T-cell (primary cell): ENCODE measurements around the gene TOM1L2. TPM values are rescaled to one million over a fixed set of nuclear protein-coding genes. Genes with fewer than 3 reads are reported as not detected.

Experiments used
- ATAC-seq, 4 experiments: fragments of 200-7000 bp in 3 of 4; fragments of 150-1000 bp in 1 of 4; cut with Tn5 transposase; replicated peaks in 1 of 4; 1 replicate in 3 of 4; 2 replicates in 1 of 4; pipeline ENCODE4 v1.10.0; 2021; ENCODE audit warnings: moderate library complexity in 3 of 4, mild to moderate bottlenecking in 2 of 4, moderate number of reproducible peaks in 1 of 4
- CTCF ChIA-PET, 2 donors: fragments of 300-600 bp; sonication (Branson Sonifier 250); formaldehyde crosslinking; loops; one replicate each; lab custom pipeline; 2022; ENCODE audit warnings: antibody characterized with exemption in 2 of 2; lab: Charles Lee
- POLR2A ChIA-PET, 2 donors: fragments of 300-600 bp; sonication (Branson Sonifier 250); formaldehyde crosslinking; loops; one replicate each; lab custom pipeline; 2022; ENCODE audit warnings: antibody characterized with exemption in 2 of 2; lab: Charles Lee
- DNase-seq, 35 experiments: peaks; one replicate each; pipeline versions ENCODE4 v3.0.0 to v3.0.0-alpha.2; 2013 to 2023
- H3K27ac ChIP-seq: one replicate; pipeline ENCODE4 v1.5.1; 2013; ENCODE audit warnings: low read length
- H3K27me3 ChIP-seq, 2 experiments: replicated peaks in 1 of 2; 1 replicate in 1 of 2; 2 replicates in 1 of 2; pipeline versions ENCODE4 v1.6.1 to v1.7.0; 2013; ENCODE audit warnings: low read length in 1 of 2, mixed read lengths in 1 of 2; ENCODE audit not compliant: control insufficient read depth in 2 of 2, insufficient read depth in 2 of 2; ENCODE audit errors: extremely low read depth in 1 of 2
- H3K36me3 ChIP-seq, 2 donors: 1 replicate in 1 of 2; 2 replicates in 1 of 2; pipeline versions ENCODE4 v1.6.1 to v1.7.0; 2013; ENCODE audit warnings: low read length in 1 of 2; ENCODE audit not compliant: control insufficient read depth in 2 of 2, insufficient read depth in 1 of 2; ENCODE audit errors: extremely low read depth in 1 of 2
- H3K4me1 ChIP-seq, 2 experiments: 1 replicate in 1 of 2; 2 replicates in 1 of 2; pipeline versions ENCODE4 v1.6.1 to v1.7.0; 2013; ENCODE audit warnings: low read length in 2 of 2, mixed read lengths in 1 of 2; ENCODE audit not compliant: insufficient read depth in 2 of 2, control insufficient read depth in 1 of 2; ENCODE audit errors: extremely low read depth in 1 of 2
- H3K4me3 ChIP-seq, 2 donors: 1 replicate in 1 of 2; 2 replicates in 1 of 2; pipeline versions ENCODE4 v1.5.1 to v1.7.0; 2013; ENCODE audit warnings: mild to moderate bottlenecking in 2 of 2, low read length in 1 of 2, moderate library complexity in 1 of 2; ENCODE audit not compliant: control insufficient read depth in 1 of 2; ENCODE audit errors: extremely low read depth in 1 of 2
- H3K9me3 ChIP-seq: 2 replicates; pipeline ENCODE4 v1.7.0; 2013
- H3K27ac Mint-ChIP-seq, 2 donors: one replicate each; pipeline ENCODE4 v1.8.0; 2020 to 2021; ENCODE audit warnings: mild to moderate bottlenecking in 2 of 2, mixed read lengths in 2 of 2
- H3K27me3 Mint-ChIP-seq, 2 donors: one replicate each; pipeline ENCODE4 v1.8.0; 2021 to 2022; ENCODE audit warnings: mixed read lengths in 2 of 2
- H3K36me3 Mint-ChIP-seq: one replicate; pipeline ENCODE4 v1.8.0; 2021; ENCODE audit warnings: mixed read lengths
- H3K4me1 Mint-ChIP-seq, 3 donors: one replicate each; pipeline ENCODE4 v1.8.0; 2020 to 2022; ENCODE audit warnings: mixed read lengths in 3 of 3, mild to moderate bottlenecking in 1 of 3
- H3K4me3 Mint-ChIP-seq, 3 donors: one replicate each; pipeline ENCODE4 v1.8.0; 2020 to 2022; ENCODE audit warnings: mild to moderate bottlenecking in 3 of 3, mixed read lengths in 3 of 3, moderate library complexity in 3 of 3
- H3K9me3 Mint-ChIP-seq, 3 donors: one replicate each; pipeline ENCODE4 v1.8.0; 2020 to 2022; ENCODE audit warnings: mixed read lengths in 3 of 3
- WGBS: methylation state at CpG from one replicate; pipeline ENCODE4 v1.1.5; 2013; ENCODE audit warnings: missing lambda C conversion rate; ENCODE audit not compliant: insufficient coverage; 5-methylcytosine and 5-hydroxymethylcytosine counted together
- total RNA-seq, 35 experiments: library from RNA in 6 of 35; stranded (reverse) in 6 of 35; fragments of 120-200 nt in 1 of 35; gene quantifications; one replicate each; pipeline versions ENCODE4 v1.2.1 to v1.2.4 and lab custom pipeline; 2013 to 2026

Gene TOM1L2
- total RNA-seq, 5 donors from 2014 or later (not counting 1 experiment from before 2014, with no cell fraction given): 57.5 to 71.5 (median 61.9) TPM

DNA sequence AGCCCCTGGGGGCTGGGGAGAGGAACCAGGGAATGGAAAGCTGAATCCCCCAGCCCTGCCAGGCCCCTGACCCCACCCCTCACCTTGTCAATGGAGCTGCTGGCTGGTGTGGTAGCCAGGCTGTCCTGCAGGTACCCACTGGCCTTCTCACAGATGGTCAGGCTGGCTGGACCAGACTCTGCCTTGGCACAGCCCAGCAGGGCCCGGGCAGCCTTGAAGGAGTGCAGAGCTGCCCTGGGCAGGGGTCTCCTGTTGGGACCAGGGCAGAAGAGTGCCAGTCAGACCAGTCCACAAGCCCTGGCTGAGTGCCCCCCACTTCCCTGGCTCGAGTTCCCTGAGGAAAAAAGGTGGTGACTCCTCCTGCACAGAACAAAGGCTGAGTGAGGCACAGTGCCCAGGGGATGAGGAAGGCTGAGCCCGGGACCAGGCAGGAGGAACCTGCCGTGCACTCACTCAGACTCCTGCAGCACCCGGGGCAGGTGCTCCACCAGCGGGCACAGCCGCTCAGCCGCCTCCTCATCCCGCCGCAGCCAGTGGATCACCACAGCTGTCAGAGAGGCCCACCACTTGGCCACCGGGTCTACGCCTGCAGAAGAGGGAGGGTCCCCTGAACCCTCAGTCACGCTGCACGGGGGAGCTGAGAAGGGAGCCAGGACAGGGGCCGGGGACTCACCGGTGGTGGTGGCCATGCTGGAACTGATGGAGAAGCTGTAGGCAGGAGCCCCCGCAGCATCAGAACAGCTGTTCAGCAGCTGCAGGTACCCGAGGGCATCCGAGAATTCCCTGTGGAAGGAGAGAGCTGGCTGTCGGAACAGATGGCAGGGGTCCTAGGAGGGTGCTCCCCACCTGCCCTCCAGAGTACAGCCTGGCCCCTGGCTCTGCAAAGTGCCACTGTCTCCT, 157.8 kb downstream of the TOM1L2 start:
- no peak overlapping the region for H3K4me3 ChIP-seq
- peaks cover 13% of the 10 kb centered on the region for H3K36me3 Mint-ChIP-seq
- 94% methylated on average over 18 of the region's 20 CpGs for WGBS
- no peak overlapping the region for H3K27ac ChIP-seq
- no peak overlapping the region for H3K4me3 Mint-ChIP-seq
- ChIA-PET POLR2A (interaction anchor here (0.6 kb wide), 2 partner anchors 47 to 186 kb away, joined by 3 read pairs; no protein-coding TSS in a partner anchor), CTCF (interaction anchor here (0.5 to 0.6 kb wide), 3 partner anchors 24 to 159 kb away, joined by 3 to 4 read pairs (median 4); no protein-coding TSS in a partner anchor)
- H3K36me3 ChIP-seq: peaks cover 32 to 71% of the 10 kb centered on the region in 2 donors
- no peaks in the 10 kb centered on the region for H3K9me3 ChIP-seq
- H3K27me3 Mint-ChIP-seq: no peaks in the 10 kb centered on the region
- DNase-seq (no peak), ATAC-seq (no peak)
- H3K4me1 Mint-ChIP-seq: peaks cover 9 to 15% (median 12%) of the 10 kb centered on the region in 3 donors
- no peaks in the 10 kb centered on the region for H3K27me3 ChIP-seq
- H3K9me3 Mint-ChIP-seq: no peaks in the 10 kb centered on the region
- no peak overlapping the region for H3K27ac Mint-ChIP-seq
- peaks cover 1 to 34% of the 10 kb centered on the region in 2 experiments for H3K4me1 ChIP-seq

DNA sequence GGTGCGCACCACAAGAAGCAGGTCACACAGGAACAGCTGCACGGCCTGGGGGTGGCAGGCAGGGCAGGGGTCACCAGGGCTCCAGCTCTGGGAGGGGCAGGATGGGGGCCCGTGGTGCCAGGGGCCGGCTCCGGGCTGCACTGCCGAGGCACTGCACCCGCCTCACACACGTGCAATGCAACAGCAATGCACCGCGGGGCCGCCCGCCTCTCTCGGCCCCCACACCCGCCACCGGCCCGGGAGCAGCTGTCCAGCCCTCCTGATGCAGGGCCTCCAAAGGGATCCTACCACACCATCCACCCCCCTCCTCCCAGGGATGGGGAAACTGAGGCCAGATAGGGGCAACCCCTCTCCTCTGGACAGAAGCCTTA, 158.5 kb downstream of the TOM1L2 start:
- Mint-ChIP-seq H3K27me3 (no peaks in the 10 kb centered on the region), H3K9me3 (no peaks in the 10 kb centered on the region), H3K36me3 (peaks cover 10% of the 10 kb centered on the region), H3K27ac (no peak overlapping the region), H3K4me3 (no peak overlapping the region), H3K4me1 (peaks cover 8 to 10% (median 10%) of the 10 kb centered on the region in 3 donors)
- ChIA-PET CTCF (interaction anchor here in 1 of 2 donors (0.6 to 1.1 kb wide), 3 partner anchors 24 to 134 kb away, joined by 3 read pairs; no protein-coding TSS in a partner anchor), POLR2A (interaction anchor here in 1 of 2 donors (0.6 kb wide), 1 partner anchor 123 kb away, joined by 5 read pairs; no protein-coding TSS in a partner anchor)
- Histone ChIP-seq H3K4me3 (no peak overlapping the region), H3K4me1 (peaks cover 0 to 32% of the 10 kb centered on the region in 2 experiments), H3K9me3 (no peaks in the 10 kb centered on the region), H3K27ac (no peak overlapping the region), H3K27me3 (no peaks in the 10 kb centered on the region), H3K36me3 (peaks cover 32 to 64% of the 10 kb centered on the region in 2 donors)
- WGBS: 92% methylated on average over 14 of the region's 16 CpGs
- ATAC-seq: no peak
- DNase-seq: no peak

DNA sequence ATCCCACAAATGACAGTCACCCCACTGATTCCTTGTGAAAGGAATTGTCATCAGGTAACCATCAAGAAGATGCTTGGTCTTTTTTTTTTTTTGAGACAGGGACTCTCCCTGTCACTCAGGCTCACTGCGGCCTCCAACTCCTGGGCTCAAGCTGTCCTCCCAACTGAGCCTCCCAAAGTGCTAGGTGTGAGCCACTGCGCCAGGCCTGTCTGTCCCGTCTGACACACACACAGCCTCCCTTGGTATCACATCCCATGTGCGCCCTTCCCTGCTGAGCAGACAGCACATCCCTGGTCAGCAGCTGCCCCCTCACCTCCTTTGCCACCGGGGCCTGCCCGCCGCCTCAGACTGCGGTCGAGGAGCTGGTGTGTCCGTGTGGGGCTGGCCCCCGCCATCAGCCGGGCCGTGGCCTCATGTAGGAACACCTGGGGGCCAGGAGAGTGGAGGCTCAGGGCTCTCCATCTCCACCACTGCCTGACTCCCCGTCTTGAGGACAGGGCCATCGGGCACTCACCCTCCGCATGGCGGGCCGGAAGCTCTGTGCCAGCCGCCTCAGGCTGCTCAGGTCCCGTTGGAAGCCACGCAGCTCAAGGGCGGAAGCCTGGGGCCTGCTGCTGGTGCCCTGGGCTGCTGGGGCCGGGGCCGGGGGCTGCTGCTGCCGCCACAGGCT, 159.0 kb downstream of the TOM1L2 start:
- H3K27me3 Mint-ChIP-seq: no peaks in the 10 kb centered on the region
- Histone ChIP-seq H3K36me3 (peaks cover 32 to 59% of the 10 kb centered on the region in 2 donors), H3K4me1 (peaks cover 0 to 29% of the 10 kb centered on the region in 2 experiments), H3K27me3 (no peaks in the 10 kb centered on the region), H3K9me3 (no peaks in the 10 kb centered on the region), H3K4me3 (no peak overlapping the region), H3K27ac (no peak overlapping the region)
- ATAC-seq (no peak), DNase-seq (no peak)
- peaks cover 8 to 13% (median 8%) of the 10 kb centered on the region in 3 donors for H3K4me1 Mint-ChIP-seq
- no peaks in the 10 kb centered on the region for H3K9me3 Mint-ChIP-seq
- ChIA-PET POLR2A (interaction anchor here in 1 of 2 donors (0.6 kb wide), 1 partner anchor 123 kb away, joined by 5 read pairs; no protein-coding TSS in a partner anchor), CTCF (interaction anchor here (0.6 to 2.5 kb wide), 5 partner anchors 23 to 133 kb away, joined by 3 to 5 read pairs (median 3); no protein-coding TSS in a partner anchor)
- 98% methylated on average over 24 of the region's 25 CpGs for WGBS
- peaks cover 5% of the 10 kb centered on the region for H3K36me3 Mint-ChIP-seq
- no peak overlapping the region for H3K4me3 Mint-ChIP-seq
- H3K27ac Mint-ChIP-seq: peak overlapping the region in 1 of 2 donors; percentile 61

DNA sequence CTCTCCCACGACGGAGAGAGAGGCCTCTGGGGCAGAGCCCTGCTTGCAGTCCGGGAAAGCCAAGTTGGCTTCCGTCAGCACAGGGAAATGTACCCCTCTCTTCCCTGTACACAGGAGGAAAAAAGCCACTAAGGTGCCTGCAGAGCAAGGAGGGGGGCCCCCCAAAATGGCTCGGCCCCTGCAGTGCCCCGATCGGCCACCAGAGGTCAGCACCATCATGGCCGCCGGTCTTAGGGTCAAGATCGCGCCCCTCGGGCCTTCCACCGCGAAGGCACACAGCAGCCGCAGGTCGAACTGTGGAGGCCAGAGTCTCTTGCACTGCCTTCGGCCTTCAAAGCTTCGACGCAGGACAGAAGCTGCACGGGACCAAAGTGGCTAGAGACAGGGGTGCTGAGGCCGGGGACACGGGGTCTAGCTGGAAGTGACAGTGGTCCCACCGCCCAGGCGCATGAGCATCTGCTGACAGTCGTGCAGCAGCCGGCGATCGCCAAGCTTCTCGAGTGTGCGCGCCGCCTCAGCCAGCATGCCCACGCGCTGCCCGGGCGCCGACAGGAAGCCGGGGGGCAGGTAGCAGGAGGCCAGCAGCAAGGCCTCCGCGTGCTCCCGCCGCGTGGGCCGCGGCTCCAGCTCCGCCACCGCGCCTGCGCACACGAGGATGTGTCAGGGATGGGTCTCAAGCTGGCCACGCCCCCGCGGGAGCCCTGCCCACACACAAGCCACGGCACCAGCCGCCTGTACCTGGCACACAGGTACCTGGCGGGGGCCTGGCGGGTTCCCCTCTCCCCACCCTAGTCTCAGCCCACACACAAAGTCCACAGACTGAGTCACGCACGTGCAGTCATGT, 159.8 kb downstream of the TOM1L2 start:
- 68% methylated on average over 50 of the region's 59 CpGs for WGBS
- peak; percentile 42 to 73 (median 64) for ATAC-seq
- Histone ChIP-seq H3K4me3 (no peak overlapping the region), H3K36me3 (peaks cover 32 to 53% of the 10 kb centered on the region in 2 donors), H3K4me1 (peaks cover 0 to 23% of the 10 kb centered on the region in 2 experiments), H3K27ac (peak overlapping the region; percentile 34), H3K9me3 (no peaks in the 10 kb centered on the region), H3K27me3 (no peaks in the 10 kb centered on the region)
- CTCF ChIA-PET: interaction anchor here (0.6 to 2.5 kb wide), 7 partner anchors 8 to 1497 kb away, joined by 3 to 5 read pairs (median 3); no protein-coding TSS in a partner anchor
- peaks cover 8 to 13% (median 8%) of the 10 kb centered on the region in 3 donors for H3K4me1 Mint-ChIP-seq
- peak overlapping the region in 1 of 2 donors; percentile 61 for H3K27ac Mint-ChIP-seq
- no peaks in the 10 kb centered on the region for H3K27me3 Mint-ChIP-seq
- DNase-seq: peak in 32 of 35 experiments; percentile 22 to 76 (median 58)
- no peak overlapping the region for H3K4me3 Mint-ChIP-seq
- POLR2A ChIA-PET: interaction anchor here in 1 of 2 donors (1.1 kb wide), 1 partner anchor 24 kb away, joined by 4 read pairs; the partner anchor contains the start of gene SREBF1
- H3K9me3 Mint-ChIP-seq: no peaks in the 10 kb centered on the region
- peaks cover 3% of the 10 kb centered on the region for H3K36me3 Mint-ChIP-seq

DNA sequence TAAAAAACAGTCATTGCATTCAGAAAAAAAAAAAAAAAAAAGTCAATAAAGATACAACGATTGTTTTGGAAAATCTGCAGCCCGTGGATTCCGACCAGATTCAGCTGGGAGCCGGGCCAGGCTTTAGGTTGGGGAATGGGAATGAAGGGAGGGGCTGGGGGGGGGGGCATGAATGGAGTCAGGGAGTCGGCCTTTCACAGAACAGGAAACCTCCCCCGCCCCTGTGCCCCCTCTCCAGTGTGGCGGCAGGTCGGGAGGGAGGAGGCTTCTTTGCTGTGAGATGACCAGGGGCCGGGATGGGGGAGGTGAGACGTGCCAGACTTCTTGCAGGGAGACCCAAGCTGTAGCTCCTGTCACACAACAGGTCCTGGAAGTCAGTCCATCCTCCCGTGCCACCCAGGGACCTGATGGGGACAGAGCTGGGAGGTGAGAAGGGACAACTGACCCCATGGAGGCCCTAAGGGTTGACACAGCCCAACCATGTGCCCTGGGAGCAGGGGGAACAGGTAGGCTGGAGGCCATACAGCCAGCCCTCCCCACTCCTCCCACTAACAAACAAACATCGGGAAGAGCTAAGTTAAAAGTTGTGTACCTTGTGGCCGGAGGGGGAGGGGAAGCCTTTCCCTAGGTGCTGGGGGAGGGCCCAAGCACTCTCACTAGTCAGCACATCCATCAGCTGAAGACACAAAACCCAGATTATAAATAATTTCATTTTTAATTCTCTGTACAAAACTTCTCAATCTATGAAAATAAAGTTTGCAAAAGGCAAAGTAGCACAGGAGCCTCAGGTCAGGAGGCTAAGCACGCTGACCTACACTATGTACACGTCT, 160.6 kb downstream of the TOM1L2 start:
- ChIA-PET POLR2A (interaction anchor here (0.6 to 1.1 kb wide), 3 partner anchors 25 to 275 kb away, joined by 3 to 4 read pairs (median 4); partner anchors contain the start of gene SREBF1 (in 1 of the 2)), CTCF (interaction anchor here (0.5 to 2.5 kb wide), 6 partner anchors 9 to 214 kb away, joined by 3 to 6 read pairs (median 3); no protein-coding TSS in a partner anchor)
- peaks cover 25 to 44% of the 10 kb centered on the region in 2 donors for H3K36me3 ChIP-seq
- 93% methylated on average over 2 of the region's 15 CpGs for WGBS
- H3K4me3 ChIP-seq: no peak overlapping the region
- DNase-seq: no peak
- Mint-ChIP-seq H3K9me3 (no peaks in the 10 kb centered on the region), H3K27ac (peak overlapping the region in 1 of 2 donors; percentile 48), H3K4me3 (no peak overlapping the region), H3K27me3 (no peaks in the 10 kb centered on the region), H3K36me3 (peaks cover 3% of the 10 kb centered on the region), H3K4me1 (peaks cover 8 to 13% (median 8%) of the 10 kb centered on the region in 3 donors)
- no peaks in the 10 kb centered on the region for H3K27me3 ChIP-seq
- peak overlapping the region; percentile 34 for H3K27ac ChIP-seq
- no peak for ATAC-seq
- no peaks in the 10 kb centered on the region for H3K9me3 ChIP-seq
- H3K4me1 ChIP-seq: peaks cover 0 to 23% of the 10 kb centered on the region in 2 experiments
